Calu3 (cell line): ENCODE results near the gene CXXC4. TPM values are rescaled to one million over a fixed set of nuclear protein-coding genes. Genes with fewer than 3 reads are reported as not detected.

Source experiments
- BruUV-seq: library from RNA; stranded (reverse); fragments of 400-500 nt; replicated peaks from 2 replicates; lab custom pipeline; 2021; lab: Mats Ljungman, UMichigan
- CTCF ChIA-PET: fragments of 300-600 bp; sonication (Branson Sonifier 250); formaldehyde crosslinking; loops from one replicate; lab custom pipeline; 2022; ENCODE audit warnings: antibody characterized with exemption; lab: Charles Lee
- DNase-seq: peaks from one replicate; pipeline ENCODE4 v3.0.0; 2022
- H3K27ac Mint-ChIP-seq: one replicate; pipeline ENCODE4 v1.8.0; 2022; ENCODE audit warnings: mixed read lengths; ENCODE audit not compliant: unreplicated experiment
- H3K27me3 Mint-ChIP-seq: one replicate; pipeline ENCODE4 v1.8.0; 2022; ENCODE audit warnings: mixed read lengths; ENCODE audit not compliant: unreplicated experiment
- H3K36me3 Mint-ChIP-seq: one replicate; pipeline ENCODE4 v1.8.0; 2022; ENCODE audit warnings: mild to moderate bottlenecking, moderate library complexity, mixed read lengths; ENCODE audit not compliant: insufficient read depth, unreplicated experiment
- H3K4me1 Mint-ChIP-seq: one replicate; pipeline ENCODE4 v1.8.0; 2022; ENCODE audit warnings: mild to moderate bottlenecking, low read depth, mixed read lengths; ENCODE audit not compliant: unreplicated experiment
- H3K4me3 Mint-ChIP-seq: one replicate; pipeline ENCODE4 v1.8.0; 2022; ENCODE audit warnings: mild to moderate bottlenecking, low read depth, moderate library complexity, mixed read lengths; ENCODE audit not compliant: unreplicated experiment
- H3K9me3 Mint-ChIP-seq: one replicate; pipeline ENCODE4 v1.8.0; 2022; ENCODE audit warnings: low read depth, mixed read lengths; ENCODE audit not compliant: unreplicated experiment
- CTCF ChIP-seq: fragments of 200-600 bp; IDR thresholded peaks from one replicate; pipeline ENCODE4 v1.8.0; 2022; ENCODE audit warnings: antibody characterized with exemption; ENCODE audit not compliant: unreplicated experiment
- intact Hi-C: fragments of 100-400 bp; cut with micrococcal nuclease; formaldehyde crosslinking; loops from one replicate; pipeline ENCODE4 v1.10.0; 2022; ENCODE audit not compliant: unreplicated experiment
- total RNA-seq: library from RNA; stranded (reverse); gene quantifications from 2 replicates; pipeline ENCODE4 v1.2.3, GENCODE V29; 2022

The CXXC4 gene
- total RNA-seq, 1 experiment from 2014 or later: 0.66 TPM

DNA sequence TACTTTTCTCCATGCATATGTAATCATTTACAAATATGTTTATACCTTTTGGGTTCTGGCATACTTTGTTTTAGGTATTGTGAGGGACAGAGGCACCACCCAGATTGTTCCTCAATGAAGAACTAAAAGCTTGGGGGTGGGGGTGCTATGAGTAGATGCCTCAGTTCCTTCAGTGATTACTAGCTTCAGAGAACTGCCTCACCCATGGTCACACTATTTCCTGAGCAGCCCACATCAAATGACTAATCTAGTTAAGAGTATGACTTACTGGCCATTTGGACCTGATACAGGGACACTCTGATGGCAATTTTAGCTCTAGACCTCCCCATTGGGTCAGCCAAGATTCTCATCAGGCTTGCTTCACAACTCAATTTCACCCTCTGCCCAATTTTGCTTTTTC, 22.2 kb upstream of the CXXC4 start:
- Mint-ChIP-seq H3K9me3 (no peaks in the 10 kb centered on the region), H3K27me3 (no peaks in the 10 kb centered on the region), H3K27ac (no peak overlapping the region), H3K36me3 (no peaks in the 10 kb centered on the region), H3K4me1 (no peaks in the 10 kb centered on the region), H3K4me3 (no peak overlapping the region)
- no TSS peak for BruUV-seq
- intact Hi-C loops: no loop called here
- no peak for DNase-seq
- no peak for TF ChIP-seq CTCF
- CTCF ChIA-PET: no interaction called here

- no peak for DNase-seq
- Mint-ChIP-seq H3K4me3 (no peak overlapping the region), H3K9me3 (no peaks in the 10 kb centered on the region), H3K36me3 (no peaks in the 10 kb centered on the region), H3K27ac (no peak overlapping the region), H3K27me3 (no peaks in the 10 kb centered on the region), H3K4me1 (no peaks in the 10 kb centered on the region)
- no TSS peak for BruUV-seq
- intact Hi-C loops: no loop called here
- CTCF ChIA-PET: no interaction called here
- no peak for TF ChIP-seq CTCF
Measured at GRCh38 chr4:104508224-104508623, 13.5 kb upstream of the CXXC4 start.

- Mint-ChIP-seq H3K4me1 (no peaks in the 10 kb centered on the region), H3K27me3 (no peaks in the 10 kb centered on the region), H3K4me3 (no peak overlapping the region), H3K9me3 (no peaks in the 10 kb centered on the region), H3K36me3 (no peaks in the 10 kb centered on the region), H3K27ac (no peak overlapping the region)
- no peak for DNase-seq
- intact Hi-C loops: no loop called here
- CTCF ChIA-PET: no interaction called here
- no peak for TF ChIP-seq CTCF
- no TSS peak for BruUV-seq
Measured at GRCh38 chr4:104507112-104507511, 12.4 kb upstream of the CXXC4 start.

DNA sequence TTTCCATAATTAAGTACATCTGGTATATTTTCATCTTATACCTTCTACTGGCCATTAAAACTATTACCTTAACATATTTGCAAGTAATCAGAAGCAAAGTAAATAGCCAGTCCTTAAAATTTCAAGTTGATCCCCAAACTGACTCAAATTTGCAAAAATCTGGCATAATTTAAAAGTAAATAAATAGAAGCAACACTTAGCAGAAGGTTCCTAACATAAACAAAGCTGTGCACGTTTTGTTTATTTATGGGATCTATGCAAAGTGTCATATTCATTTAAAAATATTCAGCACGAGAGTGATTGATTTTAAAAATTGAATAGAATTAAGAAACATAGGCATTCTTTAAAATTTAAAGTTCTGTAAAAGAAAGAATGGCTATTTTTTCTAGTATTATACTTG, 9.8 kb upstream of the CXXC4 start:
- Mint-ChIP-seq H3K9me3 (no peaks in the 10 kb centered on the region), H3K36me3 (no peaks in the 10 kb centered on the region), H3K27ac (no peak overlapping the region), H3K4me3 (no peak overlapping the region), H3K27me3 (no peaks in the 10 kb centered on the region), H3K4me1 (no peaks in the 10 kb centered on the region)
- DNase-seq: no peak
- BruUV-seq: no TSS peak
- CTCF ChIA-PET: no interaction called here
- no peak for TF ChIP-seq CTCF
- intact Hi-C loops: no loop called here
